Natural killer cell (primary cell): ENCODE data around the gene MAMDC4. TPM values are rescaled to one million over a fixed set of nuclear protein-coding genes. Genes with fewer than 3 reads are reported as not detected.

Experiments used
- ATAC-seq, 3 donors: fragments of 150-1000 bp in 2 of 3; fragments of 200-7000 bp in 1 of 3; cut with Tn5 transposase; 1 replicate in 1 of 3; 2 replicates in 2 of 3; pipeline ENCODE4 v1.10.0; 2021; ENCODE audit warnings: mild to moderate bottlenecking in 2 of 3, moderate library complexity in 2 of 3
- DNase-seq, 2 donors: peaks; one replicate each; pipeline versions ENCODE4 v3.0.0 to v3.0.0-alpha.2; 2013 to 2021; ENCODE audit warnings: mixed read lengths in 1 of 2
- H3K27ac ChIP-seq: one replicate; pipeline ENCODE4 v1.5.1; 2013; ENCODE audit warnings: mild to moderate bottlenecking, low read length
- H3K27me3 ChIP-seq: one replicate; pipeline ENCODE4 v1.6.1; 2013; ENCODE audit warnings: low read length; ENCODE audit not compliant: control insufficient read depth, insufficient read depth
- H3K36me3 ChIP-seq: one replicate; pipeline ENCODE4 v1.6.1; 2013; ENCODE audit warnings: low read length; ENCODE audit not compliant: control insufficient read depth, insufficient read depth
- H3K4me1 ChIP-seq: one replicate; pipeline ENCODE4 v1.6.1; 2013; ENCODE audit warnings: low read length; ENCODE audit not compliant: control insufficient read depth, insufficient read depth
- H3K4me3 ChIP-seq: one replicate; pipeline ENCODE4 v1.5.1; 2013; ENCODE audit warnings: low read length
- H3K9me3 ChIP-seq: one replicate; pipeline ENCODE4 v1.6.1; 2013; ENCODE audit warnings: low read length; ENCODE audit not compliant: control insufficient read depth, insufficient read depth
- H3K27ac Mint-ChIP-seq, 2 donors: one replicate each; pipeline ENCODE4 v1.8.0; 2022; ENCODE audit warnings: mild to moderate bottlenecking in 2 of 2, mixed read lengths in 2 of 2, moderate library complexity in 1 of 2
- H3K27me3 Mint-ChIP-seq, 2 donors: one replicate each; pipeline ENCODE4 v1.8.0; 2022; ENCODE audit warnings: low read depth in 2 of 2, mixed read lengths in 2 of 2
- H3K36me3 Mint-ChIP-seq: one replicate; pipeline ENCODE4 v1.8.0; 2022; ENCODE audit warnings: mixed read lengths
- H3K4me1 Mint-ChIP-seq, 2 donors: one replicate each; pipeline ENCODE4 v1.8.0; 2022; ENCODE audit warnings: mixed read lengths in 2 of 2
- H3K4me3 Mint-ChIP-seq: one replicate; pipeline ENCODE4 v1.8.0; 2022; ENCODE audit warnings: mild to moderate bottlenecking, moderate library complexity, mixed read lengths
- H3K9me3 Mint-ChIP-seq, 2 donors: one replicate each; pipeline ENCODE4 v1.8.0; 2022; ENCODE audit warnings: mixed read lengths in 2 of 2
- CTCF ChIP-seq: fragments of 200-600 bp; IDR thresholded peaks from one replicate; pipeline ENCODE4 v1.8.0; 2022; ENCODE audit warnings: antibody characterized with exemption
- WGBS: methylation state at CpG from one replicate; pipeline ENCODE4 v1.1.7; 2013; ENCODE audit warnings: missing lambda C conversion rate; ENCODE audit not compliant: insufficient coverage; 5-methylcytosine and 5-hydroxymethylcytosine counted together
- intact Hi-C: fragments of 100-400 bp; cut with micrococcal nuclease; formaldehyde crosslinking; loops from one replicate; pipeline ENCODE4 v1.14.2; 2022
- total RNA-seq, 4 donors: library from RNA; stranded (reverse); fragments of 120-200 nt in 1 of 4; gene quantifications; one replicate each; pipeline versions ENCODE4 v1.2.3 to v1.2.4, GENCODE V29; 2013 to 2022

Gene MAMDC4
- total RNA-seq, 3 donors from 2014 or later (not counting 1 experiment from before 2014, with no cell fraction given) = 4.6 to 6.5 (median 5.8) TPM

- Histone ChIP-seq H3K9me3 (no peaks in the 10 kb centered on the region), H3K36me3 (peaks cover 8% of the 10 kb centered on the region), H3K27ac (no peak overlapping the region), H3K4me3 (no peak overlapping the region), H3K4me1 (peaks cover 29% of the 10 kb centered on the region), H3K27me3 (no peaks in the 10 kb centered on the region)
- H3K27ac Mint-ChIP-seq = no peak overlapping the region
- DNase-seq = no peak
- intact Hi-C loops = loop anchor here (5.0 kb wide), 1 partner anchor 52 kb away; the partner anchor contains the start of gene FBXW5
- no peaks in the 10 kb centered on the region for H3K27me3 Mint-ChIP-seq
- TF ChIP-seq CTCF = no peak
- H3K4me3 Mint-ChIP-seq = no peak overlapping the region
- 95% methylated on average over 42 of the region's 42 CpGs for WGBS
- H3K4me1 Mint-ChIP-seq = peaks cover 13 to 32% of the 10 kb centered on the region in 2 donors
- H3K9me3 Mint-ChIP-seq = no peaks in the 10 kb centered on the region
- ATAC-seq = no peak
- H3K36me3 Mint-ChIP-seq = no peaks in the 10 kb centered on the region
These were observed 37.7 kb downstream of the MAMDC4 start for GRCh38 chr9:136889858-136890257.

DNA sequence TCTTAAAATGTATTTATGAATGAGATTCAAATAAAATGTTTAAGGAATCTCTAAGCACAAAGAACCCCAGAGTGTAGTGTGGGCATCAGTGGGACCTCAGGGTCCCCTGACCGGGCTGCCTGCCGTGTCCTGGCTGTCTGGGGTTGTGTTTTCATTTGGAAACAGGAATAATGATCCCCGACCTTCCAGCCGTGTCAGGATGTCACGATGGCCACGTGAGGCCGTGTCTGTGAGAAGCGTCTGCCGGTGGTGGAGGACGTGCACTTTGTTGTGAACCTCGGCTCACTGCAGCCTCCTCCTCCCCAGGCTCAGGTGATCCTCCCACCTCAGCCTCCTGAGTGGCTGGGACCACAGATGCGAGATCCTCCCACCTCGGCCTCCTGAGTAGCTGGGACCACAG, 38.5 kb downstream of the MAMDC4 start:
- no peak for TF ChIP-seq CTCF
- DNase-seq = no peak
- H3K27ac ChIP-seq = no peak overlapping the region
- 94% methylated on average over 13 of the region's 13 CpGs for WGBS
- Mint-ChIP-seq H3K27ac (no peak overlapping the region), H3K27me3 (no peaks in the 10 kb centered on the region), H3K4me1 (peaks cover 13 to 30% of the 10 kb centered on the region in 2 donors), H3K9me3 (no peaks in the 10 kb centered on the region), H3K4me3 (no peak overlapping the region), H3K36me3 (no peaks in the 10 kb centered on the region)
- no peak overlapping the region for H3K4me3 ChIP-seq
- ATAC-seq = no peak
- peaks cover 21% of the 10 kb centered on the region for H3K4me1 ChIP-seq
- peaks cover 12% of the 10 kb centered on the region for H3K36me3 ChIP-seq
- intact Hi-C loops = no loop called here
- H3K9me3 ChIP-seq = no peaks in the 10 kb centered on the region
- no peaks in the 10 kb centered on the region for H3K27me3 ChIP-seq

DNA sequence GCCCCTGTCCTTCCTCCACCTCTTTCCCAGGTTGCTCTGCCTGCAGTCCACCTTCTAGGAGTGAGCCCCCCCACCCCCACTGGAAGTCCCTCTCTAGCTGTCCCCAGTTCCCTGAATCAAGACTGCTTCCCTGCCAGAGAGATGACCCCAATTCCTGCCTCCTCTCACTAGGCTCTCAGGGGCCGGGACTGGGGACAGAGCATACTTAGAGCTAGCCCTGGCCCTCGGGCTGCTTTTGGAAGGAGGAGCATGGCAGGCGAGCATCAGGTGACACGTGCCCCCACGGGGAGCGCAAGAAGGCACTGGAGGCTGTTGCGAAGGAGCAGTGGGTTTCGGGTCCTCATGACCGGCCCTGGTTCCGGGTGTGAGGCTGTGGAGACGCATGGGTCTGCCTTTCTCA, 43.9 kb downstream of the MAMDC4 start:
- intact Hi-C loops = no loop called here
- WGBS = 91% methylated on average over 11 of the region's 11 CpGs
- no peaks in the 10 kb centered on the region for H3K9me3 ChIP-seq
- Mint-ChIP-seq H3K36me3 (peaks cover 7% of the 10 kb centered on the region), H3K27me3 (no peaks in the 10 kb centered on the region), H3K9me3 (no peaks in the 10 kb centered on the region), H3K4me3 (no peak overlapping the region), H3K4me1 (peaks cover 10 to 29% of the 10 kb centered on the region in 2 donors), H3K27ac (no peak overlapping the region)
- H3K4me1 ChIP-seq = no peaks in the 10 kb centered on the region
- H3K4me3 ChIP-seq = no peak overlapping the region
- H3K27me3 ChIP-seq = no peaks in the 10 kb centered on the region
- TF ChIP-seq CTCF = no peak
- peaks cover 26% of the 10 kb centered on the region for H3K36me3 ChIP-seq
- DNase-seq (no peak), ATAC-seq (no peak)
- H3K27ac ChIP-seq = no peak overlapping the region

GRCh38 chr9:136898483-136899100, 46.4 kb downstream of the MAMDC4 start:
- no peaks in the 10 kb centered on the region for H3K27me3 ChIP-seq
- H3K36me3 ChIP-seq = peaks cover 30% of the 10 kb centered on the region
- peak overlapping the region in 1 of 2 donors; percentile 48 for H3K27ac Mint-ChIP-seq
- no peaks in the 10 kb centered on the region for H3K27me3 Mint-ChIP-seq
- peaks cover 24% of the 10 kb centered on the region for H3K4me1 ChIP-seq
- H3K36me3 Mint-ChIP-seq = peaks cover 7% of the 10 kb centered on the region
- WGBS = 96% methylated on average over 19 of the region's 21 CpGs
- no peak for DNase-seq
- H3K4me1 Mint-ChIP-seq = peaks cover 10 to 36% of the 10 kb centered on the region in 2 donors
- no peaks in the 10 kb centered on the region for H3K9me3 Mint-ChIP-seq
- no peaks in the 10 kb centered on the region for H3K9me3 ChIP-seq
- no peak for TF ChIP-seq CTCF
- no peak overlapping the region for H3K4me3 ChIP-seq
- intact Hi-C loops = no loop called here
- H3K4me3 Mint-ChIP-seq = no peak overlapping the region
- ATAC-seq = no peak
- H3K27ac ChIP-seq = no peak overlapping the region
